ENCODE results near the gene NAXE.

DNA sequence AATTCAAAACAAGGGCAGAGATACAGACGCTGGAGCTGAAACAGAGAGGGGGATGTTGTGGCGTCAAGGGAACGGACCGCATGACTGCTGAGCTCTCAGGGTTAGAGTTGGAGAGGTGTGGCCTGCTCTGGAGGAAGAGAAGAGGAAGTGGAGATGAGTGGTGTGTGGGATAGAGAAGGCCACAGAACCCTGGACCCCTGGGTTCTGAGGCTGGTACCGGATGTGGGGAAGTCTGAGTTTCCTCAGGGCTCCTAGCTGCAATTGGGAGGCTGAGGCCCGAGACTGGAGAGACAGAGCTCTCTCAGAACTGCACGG lies 52.2 kb downstream of the NAXE start:
- TF ChIP-seq POLR2A (IDR thresholded peaks at IDR 0.05; ENCODE audit: low read length) (no peak), SMC3 (IDR thresholded peaks at IDR 0.05) (no peak), MAFK (IDR thresholded peaks at IDR 0.05; ENCODE audit: partially characterized antibody) (no peak), KDM1A (IDR thresholded peaks at IDR 0.05; ENCODE audit: low read depth) (no peak), MYC (IDR thresholded peaks at IDR 0.05; ENCODE audit: borderline replicate concordance, low read length) (no peak), PHF8 (IDR thresholded peaks at IDR 0.05; ENCODE audit: borderline replicate concordance, low read depth) (no peak), HOXB13 (CRISPR knock-in tag; IDR thresholded peaks at IDR 0.05; ENCODE audit: low read depth) (no peak), RNF2 (IDR thresholded peaks at IDR 0.05; ENCODE audit: borderline replicate concordance, low read depth) (no peak), ZC3H11A (IDR thresholded peaks at IDR 0.05) (no peak)
- TF ChIP-seq, protein P1, sequence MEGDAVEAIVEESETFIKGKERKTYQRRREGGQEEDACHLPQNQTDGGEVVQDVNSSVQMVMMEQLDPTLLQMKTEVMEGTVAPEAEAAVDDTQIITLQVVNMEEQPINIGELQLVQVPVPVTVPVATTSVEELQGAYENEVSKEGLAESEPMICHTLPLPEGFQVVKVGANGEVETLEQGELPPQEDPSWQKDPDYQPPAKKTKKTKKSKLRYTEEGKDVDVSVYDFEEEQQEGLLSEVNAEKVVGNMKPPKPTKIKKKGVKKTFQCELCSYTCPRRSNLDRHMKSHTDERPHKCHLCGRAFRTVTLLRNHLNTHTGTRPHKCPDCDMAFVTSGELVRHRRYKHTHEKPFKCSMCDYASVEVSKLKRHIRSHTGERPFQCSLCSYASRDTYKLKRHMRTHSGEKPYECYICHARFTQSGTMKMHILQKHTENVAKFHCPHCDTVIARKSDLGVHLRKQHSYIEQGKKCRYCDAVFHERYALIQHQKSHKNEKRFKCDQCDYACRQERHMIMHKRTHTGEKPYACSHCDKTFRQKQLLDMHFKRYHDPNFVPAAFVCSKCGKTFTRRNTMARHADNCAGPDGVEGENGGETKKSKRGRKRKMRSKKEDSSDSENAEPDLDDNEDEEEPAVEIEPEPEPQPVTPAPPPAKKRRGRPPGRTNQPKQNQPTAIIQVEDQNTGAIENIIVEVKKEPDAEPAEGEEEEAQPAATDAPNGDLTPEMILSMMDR (IDR thresholded peaks at IDR 0.05) = no peak
- TF ChIP-seq, protein P2, sequence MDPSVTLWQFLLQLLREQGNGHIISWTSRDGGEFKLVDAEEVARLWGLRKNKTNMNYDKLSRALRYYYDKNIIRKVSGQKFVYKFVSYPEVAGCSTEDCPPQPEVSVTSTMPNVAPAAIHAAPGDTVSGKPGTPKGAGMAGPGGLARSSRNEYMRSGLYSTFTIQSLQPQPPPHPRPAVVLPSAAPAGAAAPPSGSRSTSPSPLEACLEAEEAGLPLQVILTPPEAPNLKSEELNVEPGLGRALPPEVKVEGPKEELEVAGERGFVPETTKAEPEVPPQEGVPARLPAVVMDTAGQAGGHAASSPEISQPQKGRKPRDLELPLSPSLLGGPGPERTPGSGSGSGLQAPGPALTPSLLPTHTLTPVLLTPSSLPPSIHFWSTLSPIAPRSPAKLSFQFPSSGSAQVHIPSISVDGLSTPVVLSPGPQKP (IDR thresholded peaks at IDR 0.05; ENCODE audit: low read depth, low read length) = no peak
- TF ChIP-seq, protein P3, sequence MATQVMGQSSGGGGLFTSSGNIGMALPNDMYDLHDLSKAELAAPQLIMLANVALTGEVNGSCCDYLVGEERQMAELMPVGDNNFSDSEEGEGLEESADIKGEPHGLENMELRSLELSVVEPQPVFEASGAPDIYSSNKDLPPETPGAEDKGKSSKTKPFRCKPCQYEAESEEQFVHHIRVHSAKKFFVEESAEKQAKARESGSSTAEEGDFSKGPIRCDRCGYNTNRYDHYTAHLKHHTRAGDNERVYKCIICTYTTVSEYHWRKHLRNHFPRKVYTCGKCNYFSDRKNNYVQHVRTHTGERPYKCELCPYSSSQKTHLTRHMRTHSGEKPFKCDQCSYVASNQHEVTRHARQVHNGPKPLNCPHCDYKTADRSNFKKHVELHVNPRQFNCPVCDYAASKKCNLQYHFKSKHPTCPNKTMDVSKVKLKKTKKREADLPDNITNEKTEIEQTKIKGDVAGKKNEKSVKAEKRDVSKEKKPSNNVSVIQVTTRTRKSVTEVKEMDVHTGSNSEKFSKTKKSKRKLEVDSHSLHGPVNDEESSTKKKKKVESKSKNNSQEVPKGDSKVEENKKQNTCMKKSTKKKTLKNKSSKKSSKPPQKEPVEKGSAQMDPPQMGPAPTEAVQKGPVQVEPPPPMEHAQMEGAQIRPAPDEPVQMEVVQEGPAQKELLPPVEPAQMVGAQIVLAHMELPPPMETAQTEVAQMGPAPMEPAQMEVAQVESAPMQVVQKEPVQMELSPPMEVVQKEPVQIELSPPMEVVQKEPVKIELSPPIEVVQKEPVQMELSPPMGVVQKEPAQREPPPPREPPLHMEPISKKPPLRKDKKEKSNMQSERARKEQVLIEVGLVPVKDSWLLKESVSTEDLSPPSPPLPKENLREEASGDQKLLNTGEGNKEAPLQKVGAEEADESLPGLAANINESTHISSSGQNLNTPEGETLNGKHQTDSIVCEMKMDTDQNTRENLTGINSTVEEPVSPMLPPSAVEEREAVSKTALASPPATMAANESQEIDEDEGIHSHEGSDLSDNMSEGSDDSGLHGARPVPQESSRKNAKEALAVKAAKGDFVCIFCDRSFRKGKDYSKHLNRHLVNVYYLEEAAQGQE (IDR thresholded peaks at IDR 0.05) = no peak
- TF ChIP-seq, protein P4, sequence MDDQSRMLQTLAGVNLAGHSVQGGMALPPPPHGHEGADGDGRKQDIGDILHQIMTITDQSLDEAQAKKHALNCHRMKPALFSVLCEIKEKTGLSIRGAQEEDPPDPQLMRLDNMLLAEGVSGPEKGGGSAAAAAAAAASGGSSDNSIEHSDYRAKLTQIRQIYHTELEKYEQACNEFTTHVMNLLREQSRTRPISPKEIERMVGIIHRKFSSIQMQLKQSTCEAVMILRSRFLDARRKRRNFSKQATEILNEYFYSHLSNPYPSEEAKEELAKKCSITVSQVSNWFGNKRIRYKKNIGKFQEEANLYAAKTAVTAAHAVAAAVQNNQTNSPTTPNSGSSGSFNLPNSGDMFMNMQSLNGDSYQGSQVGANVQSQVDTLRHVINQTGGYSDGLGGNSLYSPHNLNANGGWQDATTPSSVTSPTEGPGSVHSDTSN (IDR thresholded peaks at IDR 0.05) = no peak

All from A549 (cell line).